Stimulated activated CD8-positive, alpha-beta memory T cell treated with anti-CD3 and anti-CD28 coated beads, Interleukin-7, amount 100 ng/mL, for 1 hour (primary cell): ENCODE data around the gene KCNAB2.

Experiments
- DNase-seq, 2 donors: peaks; one replicate each; pipeline ENCODE4 v3.0.0-alpha.2; 2020; ENCODE audit warnings: low read depth in 2 of 2

KCNAB2 gene

GRCh38 chr1:6096243-6097116 lies 50.8 kb downstream of the KCNAB2 start:
- no peak for DNase-seq

- DNase-seq = no peak
These were observed 51.5 kb downstream of the KCNAB2 start for GRCh38 chr1:6097117-6097595.

- DNase-seq = no peak
These were observed 52.1 kb downstream of the KCNAB2 start for GRCh38 chr1:6097824-6098223.

GRCh38 chr1:6098303-6099215 lies 52.9 kb downstream of the KCNAB2 start:
- no peak for DNase-seq

- no peak for DNase-seq
These were observed 53.6 kb downstream of the KCNAB2 start for GRCh38 chr1:6099297-6099696.

- DNase-seq = no peak
These were observed 54.4 kb downstream of the KCNAB2 start for GRCh38 chr1:6099787-6100765.

- no peak for DNase-seq
These were observed 55.4 kb downstream of the KCNAB2 start for GRCh38 chr1:6100861-6101783.

GRCh38 chr1:6101826-6102531 lies 56.3 kb downstream of the KCNAB2 start:
- no peak for DNase-seq

GRCh38 chr1:6102532-6102845 lies 56.8 kb downstream of the KCNAB2 start:
- no peak for DNase-seq

- no peak for DNase-seq
These were observed 57.6 kb downstream of the KCNAB2 start for GRCh38 chr1:6103111-6103853.

- no peak for DNase-seq
These were observed 58.3 kb downstream of the KCNAB2 start for GRCh38 chr1:6103854-6104530.

GRCh38 chr1:6104631-6105030 lies 58.9 kb downstream of the KCNAB2 start:
- DNase-seq = no peak

- DNase-seq = no peak
These were observed 59.6 kb downstream of the KCNAB2 start for GRCh38 chr1:6105218-6105679.

- DNase-seq = no peak
These were observed 60.1 kb downstream of the KCNAB2 start for GRCh38 chr1:6105763-6106162.

GRCh38 chr1:6106321-6106731 lies 60.6 kb downstream of the KCNAB2 start:
- no peak for DNase-seq

- DNase-seq = no peak
These were observed 61.3 kb downstream of the KCNAB2 start for GRCh38 chr1:6106977-6107376.

GRCh38 chr1:6107409-6108356 lies 62.0 kb downstream of the KCNAB2 start:
- no peak for DNase-seq
